H54 (cell line): ENCODE results near the gene TAF7.
"Not testable (repeated sequence)": the region's sequence is repeated elsewhere in the genome, so short reads cannot be mapped to it uniquely, and the experiment has no call there.

Source experiments
- DNase-seq: peaks from one replicate; pipeline ENCODE4 v3.0.0; 2011; ENCODE audit warnings: low spot score, mixed read lengths; ENCODE audit not compliant: insufficient read length
- FAIRE-seq: peaks from 3 replicates; lab custom pipeline; 2011; peaks lifted over from hg19 to GRCh38; lab: Jason Lieb, UNC
- POLR2A ChIP-seq: IDR thresholded peaks from 2 replicates; pipeline ENCODE4 v1.6.1; 2011; ENCODE audit warnings: low read depth, mild to moderate bottlenecking, low read length

TAF7 gene

GRCh38 chr5:141320225-141321169, at the start of gene TAF7:
TSS of gene TAF7 (minus strand) at chr5:141320784. CDS start at chr5:141320044, 740 bp downstream.
- TF ChIP-seq POLR2A: peak; percentile 86
- DNase-seq: peak; percentile 65
- peak; percentile 83 for FAIRE-seq

- FAIRE-seq: no peak
- TF ChIP-seq POLR2A: no peak
- no peak for DNase-seq
Observed at GRCh38 chr5:141366016-141366896, 45.7 kb upstream of the TAF7 start.

GRCh38 chr5:141363952-141364660, 43.5 kb upstream of the TAF7 start, which contains the start of gene PCDHGA5:
TSS of gene PCDHGA5 (plus strand) at chr5:141364162. CDS start at chr5:141364331, 169 bp downstream.
- FAIRE-seq (no peak), DNase-seq (no peak)
- TF ChIP-seq POLR2A: no peak

- FAIRE-seq: no peak
- no peak for DNase-seq
Observed at GRCh38 chr5:141362719-141363118, 42.1 kb upstream of the TAF7 start.

GRCh38 chr5:141360685-141361084, 40.1 kb upstream of the TAF7 start:
- FAIRE-seq (no peak), DNase-seq (no peak)
- no peak for TF ChIP-seq POLR2A

More at GRCh38 chr5:141362719-141363118, 42.1 kb upstream of the TAF7 start:
- TF ChIP-seq POLR2A: no peak

- DNase-seq: peak; percentile 44
- no peak for TF ChIP-seq POLR2A
- FAIRE-seq: no peak
Observed at GRCh38 chr5:141359790-141360426, 39.3 kb upstream of the TAF7 start, which contains the start of gene PCDHGB2. TSS of gene PCDHGB2 (plus strand) at chr5:141359994. CDS start at chr5:141360136, 142 bp downstream.

- no peak for FAIRE-seq
- no peak for DNase-seq
- TF ChIP-seq POLR2A: no peak
Observed at GRCh38 chr5:141356950-141357349, 36.4 kb upstream of the TAF7 start.

GRCh38 chr5:141356133-141356532, 35.5 kb upstream of the TAF7 start:
- DNase-seq (no peak), FAIRE-seq (no peak)
- TF ChIP-seq POLR2A: no peak

GRCh38 chr5:141355641-141356040, 35.1 kb upstream of the TAF7 start:
- DNase-seq (no peak), FAIRE-seq (no peak)
- TF ChIP-seq POLR2A: no peak

GRCh38 chr5:141354900-141355469, 34.4 kb upstream of the TAF7 start, which contains the start of gene PCDHGA4:
TSS of gene PCDHGA4 (plus strand) at chr5:141355021. CDS start at chr5:141355108, 87 bp downstream.
- DNase-seq (peak; percentile 24), FAIRE-seq (no peak)
- no peak for TF ChIP-seq POLR2A

GRCh38 chr5:141351591-141351990, 31.0 kb upstream of the TAF7 start:
- no peak for TF ChIP-seq POLR2A
- DNase-seq (no peak), FAIRE-seq (no peak)

GRCh38 chr5:141349917-141350619, 29.5 kb upstream of the TAF7 start, which contains the start of gene PCDHGB1:
TSS of gene PCDHGB1 (plus strand) at chr5:141350099. CDS start at chr5:141350261, 162 bp downstream.
- DNase-seq: peak; percentile 45
- TF ChIP-seq POLR2A: no peak
- no peak for FAIRE-seq

GRCh38 chr5:141346017-141346416, 25.4 kb upstream of the TAF7 start:
- not testable (repeated sequence) for FAIRE-seq, DNase-seq
